Mesenchymal stem cell (in vitro differentiated cells and primary cell): ENCODE measurements around the gene ZNF23.

Experiments
- DNase-seq: peaks from one replicate; pipeline ENCODE4 v3.0.0-alpha.2; 2013
- H2AFZ ChIP-seq: one replicate; pipeline ENCODE4 v1.6.1; 2013; ENCODE audit warnings: low read depth, mild to moderate bottlenecking, control low read depth, inconsistent platforms, low read length, moderate library complexity
- H2AK5ac ChIP-seq: 2 replicates; pipeline ENCODE4 v1.6.1; 2013; ENCODE audit warnings: low read length, moderate library complexity, mild to moderate bottlenecking, inconsistent platforms; ENCODE audit not compliant: severe bottlenecking
- H2BK120ac ChIP-seq: one replicate; pipeline ENCODE4 v1.6.1; 2013; ENCODE audit warnings: low read depth, mild to moderate bottlenecking, inconsistent platforms, low read length, moderate library complexity
- H2BK12ac ChIP-seq, 2 experiments: one replicate each; pipeline ENCODE4 v1.6.1; 2013; ENCODE audit warnings: inconsistent platforms in 2 of 2, low read length in 2 of 2, mild to moderate bottlenecking in 2 of 2, moderate library complexity in 2 of 2, control low read depth in 1 of 2
- H2BK15ac ChIP-seq: one replicate; pipeline ENCODE4 v1.6.1; 2013; ENCODE audit warnings: mild to moderate bottlenecking, low read depth, inconsistent platforms; ENCODE audit not compliant: poor library complexity, severe bottlenecking
- H2BK5ac ChIP-seq: 2 replicates; pipeline ENCODE4 v1.6.1; 2013; ENCODE audit warnings: low read depth, mild to moderate bottlenecking, low read length, control low read depth, inconsistent platforms; ENCODE audit not compliant: poor library complexity, severe bottlenecking
- H3K14ac ChIP-seq, 2 experiments: one replicate each; pipeline ENCODE4 v1.6.1; 2013; ENCODE audit warnings: inconsistent platforms in 2 of 2, low read length in 2 of 2, control low read depth in 1 of 2, mild to moderate bottlenecking in 1 of 2, moderate library complexity in 1 of 2
- H3K18ac ChIP-seq, 2 experiments: one replicate each; pipeline ENCODE4 v1.6.1; 2013; ENCODE audit warnings: inconsistent platforms in 2 of 2, low read length in 2 of 2, control low read depth in 1 of 2, low read depth in 1 of 2, mild to moderate bottlenecking in 1 of 2
- H3K23ac ChIP-seq, 2 experiments: one replicate each; pipeline ENCODE4 v1.6.1; 2013; ENCODE audit warnings: inconsistent platforms in 2 of 2, low read length in 2 of 2, mild to moderate bottlenecking in 2 of 2, moderate library complexity in 2 of 2, control low read depth in 1 of 2
- H3K27ac ChIP-seq: 2 replicates; pipeline ENCODE4 v1.5.1; 2013; ENCODE audit warnings: mild to moderate bottlenecking, moderate library complexity, low read length, control low read depth, inconsistent platforms; ENCODE audit not compliant: poor library complexity, severe bottlenecking
- H3K27me3 ChIP-seq, 2 experiments: 2 replicates each; pipeline versions ENCODE4 v1.6.1 to v1.7.0; 2013; ENCODE audit warnings: low read length in 2 of 2, mild to moderate bottlenecking in 2 of 2, moderate library complexity in 2 of 2, control low read depth in 1 of 2, inconsistent platforms in 1 of 2; ENCODE audit not compliant: control insufficient read depth in 1 of 2, insufficient read depth in 1 of 2
- H3K36me3 ChIP-seq, 2 experiments: 2 replicates each; pipeline versions ENCODE4 v1.6.1 to v1.7.0; 2013; ENCODE audit warnings: low read length in 2 of 2, control low read depth in 1 of 2, inconsistent platforms in 1 of 2, low read depth in 1 of 2, mild to moderate bottlenecking in 1 of 2; ENCODE audit not compliant: insufficient read depth in 2 of 2, control insufficient read depth in 1 of 2
- H3K4ac ChIP-seq, 2 experiments: one replicate each; pipeline ENCODE4 v1.6.1; 2013; ENCODE audit warnings: inconsistent platforms in 2 of 2, low read length in 2 of 2, mild to moderate bottlenecking in 2 of 2, moderate library complexity in 2 of 2, control low read depth in 1 of 2, low read depth in 1 of 2
- H3K4me1 ChIP-seq: 2 replicates; pipeline ENCODE4 v1.6.1; 2013; ENCODE audit warnings: low read depth, low read length, control low read depth; ENCODE audit not compliant: control insufficient read depth, insufficient read depth
- H3K4me2 ChIP-seq: 2 replicates; pipeline ENCODE4 v1.6.1; 2013; ENCODE audit warnings: low read length, mild to moderate bottlenecking, inconsistent platforms; ENCODE audit not compliant: poor library complexity, severe bottlenecking
- H3K4me3 ChIP-seq, 2 experiments: 2 replicates each; pipeline versions ENCODE4 v1.5.1 to v1.7.0; 2013; ENCODE audit warnings: low read length in 2 of 2, mild to moderate bottlenecking in 2 of 2, control low read depth in 1 of 2, low read depth in 1 of 2; ENCODE audit not compliant: insufficient read depth in 1 of 2
- H3K79me1 ChIP-seq: replicated peaks from 2 replicates; pipeline ENCODE4 v1.6.1; 2013; ENCODE audit warnings: mild to moderate bottlenecking, control low read depth, low read length, inconsistent platforms; ENCODE audit not compliant: poor library complexity, severe bottlenecking
- H3K9ac ChIP-seq: 2 replicates; pipeline ENCODE4 v1.7.0; 2013; ENCODE audit warnings: mild to moderate bottlenecking, low read length, moderate library complexity
- H3K9me3 ChIP-seq: 2 replicates; pipeline ENCODE4 v1.7.0; 2013; ENCODE audit warnings: mild to moderate bottlenecking, low read length; ENCODE audit not compliant: control insufficient read depth
- H4K8ac ChIP-seq: one replicate; pipeline ENCODE4 v1.6.1; 2013; ENCODE audit warnings: inconsistent platforms, mild to moderate bottlenecking, low read length, moderate library complexity
- H4K91ac ChIP-seq: one replicate; pipeline ENCODE4 v1.6.1; 2013; ENCODE audit warnings: mild to moderate bottlenecking, low read length, inconsistent platforms
- WGBS: methylation state at CpG from one replicate; pipeline ENCODE4 v1.1.7; 2013; ENCODE audit warnings: mixed read lengths; 5-methylcytosine and 5-hydroxymethylcytosine counted together

ZNF23 gene

GRCh38 chr16:71442051-71442440, 20.0 kb downstream of the ZNF23 start, which contains the start of gene TLE7:
Gene TLE7, minus strand, starts transcription at chr16:71442054. Its CDS starts 8,730 bp downstream, at chr16:71433324.
- peaks cover 41% of the 10 kb centered on the region for H3K9me3 ChIP-seq
- no peak within 1 kb of the TSS for H3K23ac ChIP-seq
- peaks cover 0 to 9% of the 10 kb centered on the region in 2 experiments for H3K27me3 ChIP-seq
- no peak within 1 kb of the TSS for H2AK5ac ChIP-seq
- H3K4me1 ChIP-seq = no peaks in the 10 kb centered on the region
- no peaks in the 10 kb centered on the region for H3K79me1 ChIP-seq
- H3K14ac ChIP-seq = no peak within 1 kb of the TSS
- DNase-seq = no peak
- WGBS = 88% methylated on average over 13 of the region's 13 CpGs
- H2BK15ac ChIP-seq = no peak within 1 kb of the TSS
- no peak within 1 kb of the TSS for H2BK5ac ChIP-seq
- no peak within 1 kb of the TSS for H3K27ac ChIP-seq
- H3K4ac ChIP-seq = no peak within 1 kb of the TSS
- H3K18ac ChIP-seq = no peak within 1 kb of the TSS
- H4K91ac ChIP-seq = no peak within 1 kb of the TSS
- H2AFZ ChIP-seq = no peak within 1 kb of the TSS
- H2BK120ac ChIP-seq = no peak within 1 kb of the TSS
- no peak within 1 kb of the TSS for H4K8ac ChIP-seq
- peaks cover 0 to 2% of the 10 kb centered on the region in 2 experiments for H3K36me3 ChIP-seq
- H3K4me2 ChIP-seq = no peak within 1 kb of the TSS
- no peak within 1 kb of the TSS for H2BK12ac ChIP-seq
- H3K4me3 ChIP-seq = no peak within 1 kb of the TSS
- H3K9ac ChIP-seq = no peak within 1 kb of the TSS

- Histone ChIP-seq H2BK5ac (no peak overlapping the region), H3K27ac (no peak overlapping the region), H3K36me3 (no peaks in the 10 kb centered on the region), H3K4me1 (no peaks in the 10 kb centered on the region), H3K4me2 (no peak overlapping the region), H4K91ac (no peak overlapping the region), H3K4ac (no peak overlapping the region), H2BK120ac (no peak overlapping the region), H2BK15ac (no peak overlapping the region), H2BK12ac (no peak overlapping the region), H3K18ac (no peak overlapping the region), H3K79me1 (no peaks in the 10 kb centered on the region), H3K4me3 (no peak overlapping the region), H2AFZ (no peak overlapping the region), H3K23ac (no peak overlapping the region), H3K27me3 (peaks cover 0 to 9% of the 10 kb centered on the region in 2 experiments), H4K8ac (no peak overlapping the region), H2AK5ac (no peak overlapping the region), H3K9me3 (peaks cover 35% of the 10 kb centered on the region), H3K9ac (no peak overlapping the region), H3K14ac (no peak overlapping the region)
- no peak for DNase-seq
- WGBS = 78% methylated on average over 70 of the region's 71 CpGs
Observed at GRCh38 chr16:71441348-71442050, 20.5 kb downstream of the ZNF23 start.

- Histone ChIP-seq H4K8ac (no peak overlapping the region), H2AFZ (no peak overlapping the region), H2BK12ac (no peak overlapping the region), H3K36me3 (no peaks in the 10 kb centered on the region), H2AK5ac (no peak overlapping the region), H2BK5ac (no peak overlapping the region), H3K4me2 (no peak overlapping the region), H3K4me3 (no peak overlapping the region), H3K9me3 (peaks cover 29% of the 10 kb centered on the region), H3K27me3 (peaks cover 0 to 9% of the 10 kb centered on the region in 2 experiments), H2BK15ac (no peak overlapping the region), H3K27ac (no peak overlapping the region), H2BK120ac (no peak overlapping the region), H3K18ac (no peak overlapping the region), H3K79me1 (no peaks in the 10 kb centered on the region), H4K91ac (no peak overlapping the region), H3K4ac (no peak overlapping the region), H3K4me1 (no peaks in the 10 kb centered on the region), H3K23ac (no peak overlapping the region), H3K9ac (no peak overlapping the region), H3K14ac (no peak overlapping the region)
- no peak for DNase-seq
- WGBS = 74% methylated on average over 23 of the region's 25 CpGs
Observed at GRCh38 chr16:71440669-71441347, 21.2 kb downstream of the ZNF23 start.

- no peak overlapping the region for H4K91ac ChIP-seq
- H3K18ac ChIP-seq = no peak overlapping the region
- DNase-seq = no peak
- no peak overlapping the region for H3K4me2 ChIP-seq
- no peak overlapping the region for H3K4ac ChIP-seq
- no peak overlapping the region for H2BK5ac ChIP-seq
- H2BK12ac ChIP-seq = no peak overlapping the region
- no peaks in the 10 kb centered on the region for H3K79me1 ChIP-seq
- no peak overlapping the region for H3K27ac ChIP-seq
- no peaks in the 10 kb centered on the region for H3K4me1 ChIP-seq
- H2AFZ ChIP-seq = no peak overlapping the region
- no peak overlapping the region for H3K14ac ChIP-seq
- H4K8ac ChIP-seq = no peak overlapping the region
- peaks cover 0 to 9% of the 10 kb centered on the region in 2 experiments for H3K27me3 ChIP-seq
- no peak overlapping the region for H2BK120ac ChIP-seq
- H3K9ac ChIP-seq = no peak overlapping the region
- H2BK15ac ChIP-seq = no peak overlapping the region
- H2AK5ac ChIP-seq = no peak overlapping the region
- no peak overlapping the region for H3K23ac ChIP-seq
- 57% methylated on average over 2 of the region's 3 CpGs for WGBS
- H3K9me3 ChIP-seq = peaks cover 19% of the 10 kb centered on the region
- H3K4me3 ChIP-seq = no peak overlapping the region
- no peaks in the 10 kb centered on the region for H3K36me3 ChIP-seq
Observed at GRCh38 chr16:71439523-71439922, 22.5 kb downstream of the ZNF23 start.
